T-cell (primary cell): Measurements from ENCODE around the gene ELP6. TPM values are rescaled to one million over a fixed set of nuclear protein-coding genes. Genes with fewer than 3 reads are reported as not detected.

Source experiments
- ATAC-seq, 4 experiments: fragments of 200-7000 bp in 3 of 4; fragments of 150-1000 bp in 1 of 4; cut with Tn5 transposase; replicated peaks in 1 of 4; 1 replicate in 3 of 4; 2 replicates in 1 of 4; pipeline ENCODE4 v1.10.0; 2021; ENCODE audit warnings: moderate library complexity in 3 of 4, mild to moderate bottlenecking in 2 of 4, moderate number of reproducible peaks in 1 of 4
- CTCF ChIA-PET, 2 donors: fragments of 300-600 bp; sonication (Branson Sonifier 250); formaldehyde crosslinking; loops; one replicate each; lab custom pipeline; 2022; ENCODE audit warnings: antibody characterized with exemption in 2 of 2; lab: Charles Lee
- POLR2A ChIA-PET, 2 donors: fragments of 300-600 bp; sonication (Branson Sonifier 250); formaldehyde crosslinking; loops; one replicate each; lab custom pipeline; 2022; ENCODE audit warnings: antibody characterized with exemption in 2 of 2; lab: Charles Lee
- DNase-seq, 35 experiments: peaks; one replicate each; pipeline versions ENCODE4 v3.0.0 to v3.0.0-alpha.2; 2013 to 2023
- H3K27ac ChIP-seq: one replicate; pipeline ENCODE4 v1.5.1; 2013; ENCODE audit warnings: low read length
- H3K27me3 ChIP-seq, 2 experiments: replicated peaks in 1 of 2; 1 replicate in 1 of 2; 2 replicates in 1 of 2; pipeline versions ENCODE4 v1.6.1 to v1.7.0; 2013; ENCODE audit warnings: low read length in 1 of 2, mixed read lengths in 1 of 2; ENCODE audit not compliant: control insufficient read depth in 2 of 2, insufficient read depth in 2 of 2; ENCODE audit errors: extremely low read depth in 1 of 2
- H3K36me3 ChIP-seq, 2 donors: 1 replicate in 1 of 2; 2 replicates in 1 of 2; pipeline versions ENCODE4 v1.6.1 to v1.7.0; 2013; ENCODE audit warnings: low read length in 1 of 2; ENCODE audit not compliant: control insufficient read depth in 2 of 2, insufficient read depth in 1 of 2; ENCODE audit errors: extremely low read depth in 1 of 2
- H3K4me1 ChIP-seq, 2 experiments: 1 replicate in 1 of 2; 2 replicates in 1 of 2; pipeline versions ENCODE4 v1.6.1 to v1.7.0; 2013; ENCODE audit warnings: low read length in 2 of 2, mixed read lengths in 1 of 2; ENCODE audit not compliant: insufficient read depth in 2 of 2, control insufficient read depth in 1 of 2; ENCODE audit errors: extremely low read depth in 1 of 2
- H3K4me3 ChIP-seq, 2 donors: 1 replicate in 1 of 2; 2 replicates in 1 of 2; pipeline versions ENCODE4 v1.5.1 to v1.7.0; 2013; ENCODE audit warnings: mild to moderate bottlenecking in 2 of 2, low read length in 1 of 2, moderate library complexity in 1 of 2; ENCODE audit not compliant: control insufficient read depth in 1 of 2; ENCODE audit errors: extremely low read depth in 1 of 2
- H3K9me3 ChIP-seq: 2 replicates; pipeline ENCODE4 v1.7.0; 2013
- H3K27ac Mint-ChIP-seq, 2 donors: one replicate each; pipeline ENCODE4 v1.8.0; 2020 to 2021; ENCODE audit warnings: mild to moderate bottlenecking in 2 of 2, mixed read lengths in 2 of 2
- H3K27me3 Mint-ChIP-seq, 2 donors: one replicate each; pipeline ENCODE4 v1.8.0; 2021 to 2022; ENCODE audit warnings: mixed read lengths in 2 of 2
- H3K36me3 Mint-ChIP-seq: one replicate; pipeline ENCODE4 v1.8.0; 2021; ENCODE audit warnings: mixed read lengths
- H3K4me1 Mint-ChIP-seq, 3 donors: one replicate each; pipeline ENCODE4 v1.8.0; 2020 to 2022; ENCODE audit warnings: mixed read lengths in 3 of 3, mild to moderate bottlenecking in 1 of 3
- H3K4me3 Mint-ChIP-seq, 3 donors: one replicate each; pipeline ENCODE4 v1.8.0; 2020 to 2022; ENCODE audit warnings: mild to moderate bottlenecking in 3 of 3, mixed read lengths in 3 of 3, moderate library complexity in 3 of 3
- H3K9me3 Mint-ChIP-seq, 3 donors: one replicate each; pipeline ENCODE4 v1.8.0; 2020 to 2022; ENCODE audit warnings: mixed read lengths in 3 of 3
- WGBS: methylation state at CpG from one replicate; pipeline ENCODE4 v1.1.5; 2013; ENCODE audit warnings: missing lambda C conversion rate; ENCODE audit not compliant: insufficient coverage; 5-methylcytosine and 5-hydroxymethylcytosine counted together
- total RNA-seq, 35 experiments: library from RNA in 6 of 35; stranded (reverse) in 6 of 35; fragments of 120-200 nt in 1 of 35; gene quantifications; one replicate each; pipeline versions ENCODE4 v1.2.1 to v1.2.4 and lab custom pipeline; 2013 to 2026

Gene ELP6
- total RNA-seq, 5 donors from 2014 or later (not counting 1 experiment from before 2014, with no cell fraction given): 22.3 to 31.4 (median 27.2) TPM

DNA sequence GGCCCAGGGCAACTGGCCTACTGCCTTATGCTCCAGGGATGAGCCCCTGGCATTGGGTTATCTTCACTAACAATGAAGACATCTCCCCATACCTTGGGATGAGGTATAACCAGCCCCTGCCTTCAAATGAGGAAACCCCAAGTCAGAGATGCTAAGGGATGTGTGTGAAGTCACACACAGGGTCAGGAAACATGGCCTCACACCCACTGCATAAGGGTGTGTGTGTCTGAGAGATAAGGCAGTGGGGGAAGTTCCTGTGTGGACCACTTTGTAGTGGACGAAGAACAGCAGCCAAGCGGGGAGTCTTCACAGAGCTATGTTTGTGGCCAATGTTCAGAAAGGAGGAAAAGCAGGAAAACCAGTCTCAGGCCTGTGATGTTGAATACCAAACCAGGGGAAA lies 10.5 kb downstream of the ELP6 start:
- ChIA-PET CTCF (interaction anchor here in 1 of 2 donors (0.8 kb wide), 1 partner anchor 1803 kb away, joined by 3 read pairs; no protein-coding TSS in a partner anchor), POLR2A (no interaction called here)
- H3K4me1 Mint-ChIP-seq: peaks cover 0 to 5% (median 2%) of the 10 kb centered on the region in 3 donors
- 86% methylated on average over 2 of the region's 2 CpGs for WGBS
- Histone ChIP-seq H3K4me3 (no peak overlapping the region), H3K36me3 (peaks cover 23 to 65% of the 10 kb centered on the region in 2 donors), H3K9me3 (no peaks in the 10 kb centered on the region), H3K27ac (no peak overlapping the region), H3K4me1 (no peaks in the 10 kb centered on the region), H3K27me3 (no peaks in the 10 kb centered on the region)
- H3K27ac Mint-ChIP-seq: no peak overlapping the region
- H3K27me3 Mint-ChIP-seq: no peaks in the 10 kb centered on the region
- H3K9me3 Mint-ChIP-seq: no peaks in the 10 kb centered on the region
- ATAC-seq: no peak
- H3K4me3 Mint-ChIP-seq: no peak overlapping the region
- DNase-seq: no peak
- H3K36me3 Mint-ChIP-seq: peaks cover 48% of the 10 kb centered on the region

DNA sequence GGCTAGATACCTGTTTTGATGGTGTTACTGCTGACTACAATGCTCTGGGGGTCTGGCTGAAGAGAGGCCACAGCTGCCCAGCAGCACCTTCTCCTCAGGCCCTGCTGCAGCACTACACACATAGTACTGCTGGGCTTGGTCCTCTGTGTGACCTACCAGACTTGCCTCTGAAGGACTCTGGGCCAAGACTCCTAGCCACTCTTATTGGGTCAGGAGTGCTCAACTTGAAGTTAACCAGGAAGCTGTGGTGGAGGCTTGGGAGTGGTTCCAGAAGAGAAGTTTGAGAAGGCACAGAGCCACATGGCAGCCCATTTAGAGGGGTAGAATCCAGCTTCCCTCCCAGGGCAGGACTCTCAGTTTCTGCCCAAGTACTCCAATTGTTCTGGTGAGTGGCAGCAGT lies 16.6 kb downstream of the ELP6 start:
- Histone ChIP-seq H3K9me3 (no peaks in the 10 kb centered on the region), H3K27me3 (no peaks in the 10 kb centered on the region), H3K4me3 (no peak overlapping the region), H3K36me3 (peaks cover 25 to 62% of the 10 kb centered on the region in 2 donors), H3K4me1 (no peaks in the 10 kb centered on the region), H3K27ac (no peak overlapping the region)
- peaks cover 44% of the 10 kb centered on the region for H3K36me3 Mint-ChIP-seq
- no peaks in the 10 kb centered on the region for H3K27me3 Mint-ChIP-seq
- H3K9me3 Mint-ChIP-seq: no peaks in the 10 kb centered on the region
- DNase-seq (no peak), ATAC-seq (no peak)
- POLR2A ChIA-PET: no interaction called here
- CTCF ChIA-PET: no interaction called here
- no peak overlapping the region for H3K27ac Mint-ChIP-seq
- no peak overlapping the region for H3K4me3 Mint-ChIP-seq
- peaks cover 0 to 2% (median 0%) of the 10 kb centered on the region in 3 donors for H3K4me1 Mint-ChIP-seq

DNA sequence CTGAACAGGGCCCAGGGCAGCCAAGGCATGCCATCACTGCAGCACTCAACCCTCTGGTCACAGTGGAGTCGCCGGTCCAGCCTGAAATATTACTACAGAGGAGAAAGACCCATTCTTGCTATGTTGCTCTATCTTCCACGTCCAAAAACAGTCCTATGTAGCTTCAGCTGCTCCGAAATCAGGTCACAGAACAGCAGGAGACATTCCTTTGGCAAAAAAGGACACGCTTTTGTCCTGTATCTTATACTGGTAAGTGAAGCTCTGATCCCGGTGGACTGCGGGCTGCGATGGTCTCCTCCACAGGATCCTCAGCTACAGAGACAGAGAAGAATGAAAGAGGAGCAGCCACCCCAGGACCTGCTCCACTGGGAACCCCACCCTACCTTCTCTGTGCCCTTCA lies 17.6 kb downstream of the ELP6 start:
- Histone ChIP-seq H3K27ac (no peak overlapping the region), H3K4me3 (no peak overlapping the region), H3K27me3 (no peaks in the 10 kb centered on the region), H3K9me3 (no peaks in the 10 kb centered on the region), H3K4me1 (no peaks in the 10 kb centered on the region), H3K36me3 (peaks cover 22 to 54% of the 10 kb centered on the region in 2 donors)
- no peaks in the 10 kb centered on the region for H3K9me3 Mint-ChIP-seq
- no peaks in the 10 kb centered on the region for H3K27me3 Mint-ChIP-seq
- no peak overlapping the region for H3K27ac Mint-ChIP-seq
- H3K36me3 Mint-ChIP-seq: peaks cover 37% of the 10 kb centered on the region
- ChIA-PET POLR2A (no interaction called here), CTCF (no interaction called here)
- ATAC-seq: no peak
- no CpG with 5 or more reads among the region's 8 CpGs for WGBS
- peaks cover 0 to 2% (median 0%) of the 10 kb centered on the region in 3 donors for H3K4me1 Mint-ChIP-seq
- H3K4me3 Mint-ChIP-seq: no peak overlapping the region
- no peak for DNase-seq

DNA sequence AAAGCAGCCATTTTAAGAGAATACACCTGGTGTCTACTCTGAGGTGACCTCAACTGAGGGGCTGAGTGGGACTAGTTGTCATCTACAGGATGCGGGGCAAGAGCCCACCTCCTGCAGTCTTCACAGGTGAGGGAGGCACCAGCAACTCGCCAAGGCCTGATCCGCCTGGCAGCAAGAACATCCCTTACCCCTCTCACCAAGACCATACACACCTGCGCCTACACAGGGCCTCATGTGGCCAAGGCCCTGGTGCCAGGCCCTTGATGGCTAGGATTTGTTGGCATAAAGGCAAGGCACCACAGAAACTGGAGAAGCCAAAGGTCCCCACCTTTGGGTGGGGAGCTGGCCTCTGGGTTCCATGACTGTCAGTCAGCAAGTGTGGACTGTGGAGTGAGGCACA lies 18.4 kb downstream of the ELP6 start:
- ChIA-PET POLR2A (no interaction called here), CTCF (no interaction called here)
- Histone ChIP-seq H3K4me3 (no peak overlapping the region), H3K27ac (no peak overlapping the region), H3K9me3 (no peaks in the 10 kb centered on the region), H3K36me3 (peaks cover 16 to 50% of the 10 kb centered on the region in 2 donors), H3K27me3 (no peaks in the 10 kb centered on the region), H3K4me1 (no peaks in the 10 kb centered on the region)
- ATAC-seq: no peak
- H3K36me3 Mint-ChIP-seq: peaks cover 31% of the 10 kb centered on the region
- WGBS: no CpG with 5 or more reads among the region's 4 CpGs
- H3K4me3 Mint-ChIP-seq: no peak overlapping the region
- no peaks in the 10 kb centered on the region for H3K27me3 Mint-ChIP-seq
- no peak overlapping the region for H3K27ac Mint-ChIP-seq
- H3K4me1 Mint-ChIP-seq: peaks cover 0 to 2% (median 0%) of the 10 kb centered on the region in 3 donors
- no peak for DNase-seq
- H3K9me3 Mint-ChIP-seq: no peaks in the 10 kb centered on the region

DNA sequence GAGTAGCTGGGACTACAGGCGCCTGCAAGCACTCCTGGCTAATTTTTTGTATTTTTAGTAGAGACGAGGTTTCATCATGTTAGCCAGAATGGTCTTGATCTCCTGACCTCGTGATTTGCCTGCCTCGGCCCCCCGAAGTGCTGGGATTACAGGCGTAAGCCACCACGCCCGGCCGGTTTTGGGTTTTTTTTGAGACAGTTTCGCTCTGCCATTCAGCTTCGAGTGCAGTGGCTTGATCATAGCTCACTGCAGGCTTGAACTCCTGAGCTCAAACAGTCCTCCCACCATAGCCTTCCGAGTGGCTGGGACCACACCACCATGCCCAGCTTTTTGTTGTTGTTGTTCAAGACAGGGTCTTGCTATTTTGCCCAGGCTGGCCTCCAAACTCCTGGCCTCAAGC lies 21.7 kb downstream of the ELP6 start:
- Histone ChIP-seq H3K4me3 (no peak overlapping the region), H3K9me3 (no peaks in the 10 kb centered on the region), H3K4me1 (no peaks in the 10 kb centered on the region), H3K27me3 (no peaks in the 10 kb centered on the region), H3K27ac (no peak overlapping the region), H3K36me3 (peaks cover 3 to 27% of the 10 kb centered on the region in 2 donors)
- Mint-ChIP-seq H3K4me3 (no peak overlapping the region), H3K36me3 (peaks cover 15% of the 10 kb centered on the region), H3K9me3 (no peaks in the 10 kb centered on the region), H3K4me1 (no peaks in the 10 kb centered on the region), H3K27me3 (no peaks in the 10 kb centered on the region), H3K27ac (no peak overlapping the region)
- ChIA-PET POLR2A (no interaction called here), CTCF (no interaction called here)
- DNase-seq (no peak), ATAC-seq (no peak)
- WGBS: 95% methylated on average over 11 of the region's 12 CpGs

DNA sequence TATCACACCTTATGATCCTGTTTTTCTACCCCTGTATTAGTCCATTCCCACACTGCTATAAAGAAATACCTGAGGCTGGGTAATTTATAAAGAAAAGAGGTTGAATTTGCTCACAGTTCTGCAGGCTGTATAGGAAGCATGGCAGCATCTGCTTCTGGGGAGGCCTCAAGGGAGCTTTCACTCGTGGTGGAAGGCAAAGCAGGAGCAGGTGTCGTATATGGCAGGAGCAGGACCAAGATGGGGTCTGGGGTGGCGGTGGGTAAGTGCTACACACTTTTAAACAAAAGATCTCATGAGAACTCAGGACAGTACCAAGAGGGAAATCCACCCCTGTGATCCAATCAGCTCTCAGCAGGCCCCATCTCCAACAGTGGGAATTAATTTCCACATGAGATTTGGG lies 22.3 kb downstream of the ELP6 start:
- Mint-ChIP-seq H3K4me3 (no peak overlapping the region), H3K36me3 (peaks cover 12% of the 10 kb centered on the region), H3K9me3 (no peaks in the 10 kb centered on the region), H3K27ac (no peak overlapping the region), H3K27me3 (no peaks in the 10 kb centered on the region), H3K4me1 (no peaks in the 10 kb centered on the region)
- 83% methylated on average over 1 of the region's 3 CpGs for WGBS
- H3K36me3 ChIP-seq: peaks cover 3 to 22% of the 10 kb centered on the region in 2 donors
- ChIA-PET POLR2A (no interaction called here), CTCF (no interaction called here)
- H3K27me3 ChIP-seq: no peaks in the 10 kb centered on the region
- ATAC-seq (no peak), DNase-seq (no peak)
- no peaks in the 10 kb centered on the region for H3K9me3 ChIP-seq
- no peaks in the 10 kb centered on the region for H3K4me1 ChIP-seq
- no peak overlapping the region for H3K27ac ChIP-seq
- no peak overlapping the region for H3K4me3 ChIP-seq

DNA sequence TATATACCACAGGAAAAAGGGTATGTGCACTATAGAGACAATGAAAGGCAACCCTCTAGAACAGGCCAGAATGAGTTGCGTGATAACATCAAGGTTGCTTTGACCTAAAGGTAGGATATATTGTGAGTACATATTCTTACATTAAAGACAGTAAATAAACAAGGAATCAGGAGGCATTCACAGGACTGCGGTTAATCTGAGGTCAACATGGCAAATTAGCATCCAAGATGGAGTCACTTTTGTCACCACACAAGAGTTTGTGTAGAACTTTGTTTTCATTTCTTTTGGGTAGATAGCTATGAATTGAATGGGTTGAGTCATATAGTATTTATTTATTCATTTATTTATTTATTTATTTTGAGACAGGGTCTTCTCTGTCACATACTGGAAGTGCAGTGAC lies 26.2 kb downstream of the ELP6 start:
- Mint-ChIP-seq H3K36me3 (peaks cover 4% of the 10 kb centered on the region), H3K4me1 (no peaks in the 10 kb centered on the region), H3K9me3 (no peaks in the 10 kb centered on the region), H3K4me3 (no peak overlapping the region), H3K27ac (no peak overlapping the region), H3K27me3 (no peaks in the 10 kb centered on the region)
- Histone ChIP-seq H3K36me3 (peaks cover 0 to 7% of the 10 kb centered on the region in 2 donors), H3K27me3 (no peaks in the 10 kb centered on the region), H3K9me3 (no peaks in the 10 kb centered on the region), H3K27ac (no peak overlapping the region), H3K4me3 (no peak overlapping the region), H3K4me1 (no peaks in the 10 kb centered on the region)
- no CpG with 5 or more reads among the region's 2 CpGs for WGBS
- DNase-seq (no peak), ATAC-seq (no peak)
- POLR2A ChIA-PET: no interaction called here
- CTCF ChIA-PET: interaction anchor here in 1 of 2 donors (0.5 kb wide), 1 partner anchor 748 kb away, joined by 3 read pairs; no protein-coding TSS in a partner anchor
